HG03139 (cell line): Measurements from ENCODE around the gene JARID2.

Experiments
- ATAC-seq: cut with Tn5 transposase; IDR thresholded peaks from one replicate; pipeline ENCODE4 v1.9.1; 2021; ENCODE audit not compliant: unreplicated experiment

Gene JARID2

DNA sequence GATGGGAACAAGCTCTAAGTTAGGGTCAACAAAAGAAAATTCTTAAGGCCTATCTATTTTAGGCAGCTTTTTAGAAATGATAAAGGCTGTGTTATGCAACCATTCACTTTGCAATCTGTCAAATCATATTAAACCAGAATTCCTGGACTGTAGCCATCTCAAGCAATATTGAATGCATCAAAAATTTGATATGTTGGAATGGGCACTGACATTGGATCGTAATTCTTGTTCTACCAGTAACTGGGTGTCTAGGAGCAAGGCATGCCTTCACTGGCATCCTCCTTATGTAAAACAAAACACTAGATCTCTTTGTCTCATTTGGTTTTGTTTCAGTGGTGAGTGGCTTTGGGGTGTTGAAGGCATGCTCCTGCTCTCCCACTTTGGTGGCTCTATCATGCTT lies 145.6 kb downstream of the JARID2 start:
- ATAC-seq, result no peak

DNA sequence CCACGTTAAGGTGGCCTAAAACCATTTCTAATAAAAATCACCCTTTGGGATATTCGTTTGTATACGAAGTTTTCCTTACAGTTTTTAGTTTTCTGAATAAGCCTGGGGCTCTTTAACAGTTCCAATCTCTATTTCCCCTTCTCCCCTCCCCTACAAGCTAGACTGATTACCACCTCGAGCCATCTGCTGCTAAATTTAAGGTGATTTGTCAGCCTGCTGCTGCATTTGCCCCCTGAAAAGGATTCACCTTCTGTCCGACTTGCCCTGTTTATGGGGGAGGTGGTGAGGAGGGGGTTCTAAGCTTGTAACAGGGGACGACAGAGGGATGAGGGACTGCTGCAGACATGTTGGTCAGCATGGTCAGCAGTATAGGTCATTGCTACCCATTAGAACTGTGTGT lies 146.3 kb downstream of the JARID2 start:
- ATAC-seq, result no peak

DNA sequence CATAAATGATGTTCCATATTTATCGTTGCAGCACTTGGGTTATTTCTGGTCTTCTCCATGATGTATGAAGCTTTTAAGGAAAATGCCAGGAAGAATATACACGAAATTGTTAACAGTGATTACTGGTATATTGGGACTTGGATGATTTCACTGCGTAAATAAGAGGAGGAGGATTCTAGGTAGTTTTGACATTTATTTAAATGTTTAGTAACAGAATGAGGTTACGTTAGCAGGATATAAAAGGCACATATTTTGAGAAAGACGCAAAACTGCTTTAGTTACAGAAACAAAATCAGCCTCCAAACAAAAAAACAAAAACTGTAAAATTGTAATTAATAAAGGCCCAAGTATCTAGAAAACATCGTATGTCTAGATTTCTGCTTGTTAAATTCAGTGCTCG lies 147.7 kb downstream of the JARID2 start:
- no peak for ATAC-seq

DNA sequence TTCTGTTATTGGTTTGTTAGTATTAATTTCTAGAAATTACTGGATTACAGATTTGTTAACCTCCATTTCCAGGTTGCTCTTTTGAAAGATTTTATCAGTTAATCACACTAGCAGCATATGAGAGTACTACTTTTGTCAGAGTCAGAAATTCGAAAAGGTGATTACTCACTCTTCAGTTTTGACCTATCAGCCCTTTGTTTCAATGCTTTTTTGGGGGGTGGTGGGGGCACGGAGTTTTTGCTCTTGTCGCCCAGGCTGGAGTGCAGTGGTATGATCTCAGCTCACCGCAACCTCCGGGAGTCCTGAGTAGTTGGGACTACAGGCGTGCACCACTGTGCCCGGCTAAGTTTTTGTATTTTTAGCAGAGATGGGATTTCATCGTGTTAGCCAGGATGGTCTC lies 149.2 kb downstream of the JARID2 start:
- no peak for ATAC-seq

DNA sequence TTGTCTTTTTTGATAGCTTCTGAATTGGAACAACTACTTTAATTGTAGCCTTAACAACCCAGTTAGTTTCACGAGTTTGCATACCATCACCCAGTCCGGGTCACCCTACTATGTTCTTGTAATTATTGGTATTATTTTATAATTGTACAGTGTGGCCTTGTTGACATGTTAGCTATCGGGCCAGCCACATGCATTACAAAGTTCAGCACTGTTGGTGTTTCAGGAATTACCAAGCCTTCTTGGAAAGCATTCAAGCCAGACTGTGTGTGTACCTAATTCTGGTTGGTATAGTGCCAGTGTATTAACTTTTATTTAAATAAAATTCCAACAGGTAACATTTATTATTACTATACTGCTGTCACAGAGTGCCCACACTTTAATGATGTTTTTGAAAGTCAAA lies 150.9 kb downstream of the JARID2 start:
- ATAC-seq, result no peak

DNA sequence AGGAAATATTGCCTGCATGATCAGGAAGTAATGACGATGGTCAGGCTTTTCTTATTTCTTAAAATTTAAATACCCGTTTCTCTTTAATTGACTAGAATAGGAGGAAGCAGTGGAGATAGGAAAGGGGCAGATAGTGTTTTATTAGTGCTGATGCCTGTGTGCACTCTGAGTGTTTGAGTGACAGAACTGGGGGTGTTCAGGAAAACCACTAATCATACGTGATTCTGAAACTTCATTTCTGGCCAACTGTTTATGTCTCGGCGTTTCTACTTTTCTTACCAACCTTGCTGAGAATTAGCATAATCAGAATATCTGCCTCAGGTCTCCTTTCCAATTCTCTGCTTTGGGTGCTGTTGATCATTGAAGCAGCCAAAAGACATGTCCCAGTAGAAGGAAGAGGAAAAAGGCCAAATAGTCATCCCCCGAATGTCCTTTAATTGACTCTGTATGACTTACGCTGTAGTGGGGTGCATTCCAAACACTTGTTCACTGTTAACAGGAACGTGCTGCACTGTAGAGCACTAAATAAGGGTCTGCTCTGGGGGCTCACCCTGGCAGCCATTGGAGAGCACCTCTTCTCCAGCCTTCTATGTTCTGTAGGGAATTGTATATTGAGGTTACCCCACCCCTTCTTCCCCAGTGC lies 152.9 kb downstream of the JARID2 start:
- no peak for ATAC-seq

DNA sequence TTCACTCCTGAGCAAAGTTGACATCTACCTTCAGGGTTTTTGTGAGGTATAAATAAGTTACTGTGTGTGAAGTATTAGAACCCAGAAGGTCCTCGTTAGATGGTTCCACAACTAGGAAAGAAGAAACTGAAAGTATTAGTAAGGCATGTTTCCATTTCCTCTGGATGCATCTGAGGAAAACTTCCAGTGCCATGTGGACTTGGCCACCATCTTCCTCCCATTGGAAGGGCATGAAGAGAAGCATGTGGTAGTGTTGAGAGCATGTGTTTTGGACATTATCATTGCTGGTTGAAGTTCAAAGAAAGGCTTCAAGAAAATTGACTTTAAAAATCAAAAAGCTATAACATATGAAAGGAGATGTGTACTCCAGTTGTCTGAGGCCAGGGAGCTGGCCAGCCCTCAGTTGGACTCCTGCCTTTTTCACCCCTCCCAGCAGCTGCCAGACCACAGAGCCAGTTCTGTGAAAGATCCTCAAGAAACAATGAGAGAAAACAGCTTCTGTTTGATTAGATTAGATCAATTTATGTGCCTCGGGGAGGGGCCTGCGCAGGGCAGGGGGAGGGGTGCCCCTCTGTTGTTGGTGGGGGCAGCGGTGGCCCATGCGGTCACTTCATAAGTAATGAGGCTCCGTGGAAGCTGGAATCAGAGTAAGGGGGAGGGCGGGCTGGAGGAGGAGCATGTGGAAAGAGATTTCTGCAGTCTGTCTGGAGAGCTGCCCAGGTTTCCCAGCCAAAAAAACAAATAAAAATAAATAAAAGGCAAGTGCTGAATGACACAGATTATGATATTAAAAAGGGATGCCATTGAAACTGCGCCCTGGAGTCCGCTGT lies 154.0 kb downstream of the JARID2 start:
- no peak for ATAC-seq

DNA sequence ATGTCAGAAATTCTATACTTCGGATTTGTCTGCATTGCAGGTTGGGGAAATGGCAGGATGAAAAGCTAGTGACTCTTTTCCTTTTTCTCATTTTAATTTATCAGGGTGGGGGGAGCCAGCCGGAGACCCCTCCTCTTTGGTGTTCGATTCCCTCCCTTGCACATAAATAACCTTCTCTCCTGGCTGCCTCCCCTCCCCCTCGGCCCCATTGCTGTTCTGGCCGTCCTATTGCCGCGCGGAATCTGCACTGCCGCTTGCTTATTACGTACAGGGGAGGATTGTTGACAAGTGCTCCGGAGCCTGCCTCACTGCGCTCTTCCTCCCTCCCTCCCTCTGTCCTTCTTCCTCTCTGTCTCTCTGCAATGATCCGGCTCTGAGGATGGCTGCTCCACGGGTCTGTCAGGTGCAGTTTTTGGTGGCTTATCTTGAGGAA lies 154.7 kb downstream of the JARID2 start:
- ATAC-seq, result no peak

DNA sequence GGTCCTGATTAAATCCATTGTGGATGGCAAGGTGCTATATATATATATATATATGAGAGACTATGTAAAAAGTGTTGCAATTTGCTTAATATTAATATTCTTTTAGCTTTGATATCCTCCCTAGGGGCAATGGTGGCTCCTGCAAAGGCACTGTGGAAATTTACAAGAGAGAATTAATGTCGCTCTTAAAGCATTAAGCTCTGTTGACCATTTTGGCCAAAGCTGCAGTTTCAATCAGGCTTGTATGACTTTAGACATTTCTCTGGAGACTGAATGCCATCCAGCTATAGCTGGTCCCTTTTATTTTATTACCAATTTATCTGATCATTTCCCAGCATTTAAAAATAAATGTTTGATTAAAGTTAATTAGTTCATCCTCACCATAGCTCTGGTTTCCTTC lies 155.3 kb downstream of the JARID2 start:
- no peak for ATAC-seq

DNA sequence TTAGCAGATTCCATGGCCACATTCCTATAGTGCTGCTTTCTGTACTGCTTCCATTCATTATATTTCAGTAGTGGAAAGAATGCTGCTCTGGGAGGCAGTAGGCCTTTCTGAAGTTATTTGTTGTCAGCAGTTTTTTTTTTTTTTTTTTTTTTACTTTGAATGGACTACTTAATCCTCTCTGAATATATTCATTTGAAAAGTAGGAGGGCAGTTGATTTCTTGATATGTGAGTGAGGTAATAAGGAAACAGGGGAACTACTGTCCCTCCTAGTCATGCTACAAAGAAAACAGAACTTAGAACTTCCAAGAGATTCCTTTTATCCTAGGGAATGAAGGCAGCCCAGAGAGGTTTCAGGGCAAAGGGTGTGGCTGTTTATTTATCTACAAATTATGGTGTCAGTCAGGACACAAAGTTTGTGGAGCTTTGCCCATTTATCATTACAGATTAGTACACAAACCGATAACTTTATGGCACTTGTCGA lies 155.9 kb downstream of the JARID2 start:
- ATAC-seq, result no peak

DNA sequence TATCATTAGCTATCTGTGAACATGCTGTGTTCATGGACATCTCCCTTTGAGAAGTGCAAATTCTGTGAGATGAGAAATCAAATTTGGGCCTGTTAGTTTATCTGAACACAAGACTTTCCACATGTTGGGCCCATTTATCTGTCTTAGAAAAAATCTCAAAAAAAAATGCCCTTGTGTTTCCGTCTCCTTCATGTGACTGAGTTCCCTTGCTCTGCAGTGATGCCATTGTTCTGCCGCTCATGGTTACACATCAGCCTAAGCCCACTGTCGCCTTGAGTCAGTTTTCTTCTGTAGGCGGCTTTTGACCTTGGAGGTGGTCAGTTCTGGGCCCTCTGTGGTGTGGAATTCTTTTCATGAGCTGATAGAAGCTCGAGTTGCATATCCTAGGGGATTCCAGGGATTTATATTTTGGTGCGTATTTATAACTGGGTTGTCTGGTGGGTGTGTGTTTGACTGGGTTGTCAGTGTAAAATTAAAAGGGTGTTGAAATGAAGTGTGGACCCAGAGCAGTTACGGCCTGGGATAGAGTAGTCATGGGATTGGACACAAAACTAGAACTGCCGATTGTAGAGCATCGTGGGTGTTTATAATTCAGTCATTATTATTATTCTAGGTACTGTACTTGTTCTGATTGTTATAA lies 156.7 kb downstream of the JARID2 start:
- no peak for ATAC-seq

DNA sequence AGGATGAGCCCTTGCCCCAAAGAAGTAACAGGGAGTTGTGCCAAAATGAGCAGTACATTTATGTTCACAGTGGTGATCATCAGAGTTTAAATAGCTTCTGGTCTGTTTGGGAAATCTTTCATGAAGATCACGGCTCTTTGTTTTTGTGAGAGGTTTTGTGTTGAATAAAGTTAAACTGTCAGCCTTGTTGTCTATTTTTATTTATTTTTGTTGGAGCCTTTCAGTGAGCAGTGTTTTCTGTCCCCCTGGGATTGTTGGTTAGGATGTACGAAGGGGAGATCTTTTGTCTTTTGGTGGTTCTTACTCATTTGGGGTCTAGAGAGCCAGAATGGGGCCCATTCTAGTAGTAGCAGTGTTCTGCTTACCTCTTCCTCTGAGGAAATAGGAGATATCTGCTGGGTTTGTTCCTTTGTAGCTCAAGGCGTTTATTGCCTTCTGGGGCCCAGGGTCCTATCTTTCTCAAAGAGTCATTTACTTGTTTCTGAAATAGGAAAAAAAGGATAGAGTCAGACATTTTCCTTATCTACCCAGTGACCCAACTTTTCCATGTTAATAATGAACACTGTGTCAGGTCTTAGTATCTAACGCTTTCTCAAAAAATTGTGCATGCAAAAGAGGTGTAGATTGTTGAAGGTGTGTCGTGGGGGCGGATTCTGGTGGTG lies 157.4 kb downstream of the JARID2 start:
- no peak for ATAC-seq

DNA sequence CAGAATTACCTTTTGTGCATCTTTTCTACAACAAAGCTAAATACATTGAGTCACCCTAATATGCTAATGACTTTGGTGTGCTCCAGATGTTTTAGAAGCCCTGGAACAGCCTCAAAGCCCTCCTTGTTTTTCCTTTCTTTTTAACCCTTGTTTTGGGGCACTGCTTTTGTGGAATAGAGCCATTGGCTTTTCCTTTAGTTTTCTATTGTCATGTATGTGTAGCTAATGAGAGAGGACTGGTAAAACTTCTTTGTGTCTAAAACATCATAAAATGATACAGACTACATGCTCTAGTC lies 158.8 kb downstream of the JARID2 start:
- ATAC-seq, result no peak

DNA sequence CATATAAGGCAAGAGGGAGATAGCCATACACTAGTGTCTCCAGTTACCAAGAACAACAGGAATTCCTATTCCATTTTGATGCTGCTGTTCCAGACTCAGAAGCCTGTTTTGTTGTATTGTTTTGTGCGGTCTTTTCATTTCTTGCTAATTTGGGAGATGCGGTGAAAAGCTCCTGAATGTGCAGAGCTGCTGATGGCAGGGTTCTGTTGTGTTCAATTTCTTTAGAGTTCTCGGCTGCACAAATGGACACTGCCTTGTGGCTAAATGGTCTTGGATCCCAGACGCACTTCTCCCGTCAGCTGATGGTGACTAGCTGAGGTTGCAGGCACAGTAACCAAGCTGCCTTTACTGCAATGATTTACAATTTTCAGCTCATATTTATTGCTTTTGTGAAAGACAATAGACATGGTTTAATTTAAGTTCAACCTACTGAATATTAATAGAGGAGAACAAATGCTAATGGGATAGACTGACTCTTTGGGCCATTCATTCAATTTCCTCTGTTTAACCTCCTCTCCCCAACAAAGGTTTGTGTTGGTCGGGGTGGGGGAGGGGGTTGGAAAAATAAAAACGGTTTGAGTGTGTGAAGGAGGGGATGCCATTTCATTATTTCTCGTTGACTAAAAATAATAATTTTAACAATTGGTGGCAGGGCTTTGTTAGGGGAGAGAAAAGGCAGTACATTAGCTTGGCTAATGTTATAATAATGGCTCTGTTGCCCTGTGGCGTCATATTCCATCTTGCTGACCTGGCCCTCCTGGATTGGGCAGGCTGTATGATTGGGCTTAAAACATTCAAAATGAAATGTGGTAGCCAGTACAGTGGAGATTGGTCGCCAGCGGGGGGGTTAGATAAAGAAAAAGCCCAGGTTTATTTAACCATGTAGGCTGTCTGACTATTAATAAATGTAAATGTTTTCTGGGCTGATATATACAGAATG lies 159.5 kb downstream of the JARID2 start:
- ATAC-seq, result no peak

DNA sequence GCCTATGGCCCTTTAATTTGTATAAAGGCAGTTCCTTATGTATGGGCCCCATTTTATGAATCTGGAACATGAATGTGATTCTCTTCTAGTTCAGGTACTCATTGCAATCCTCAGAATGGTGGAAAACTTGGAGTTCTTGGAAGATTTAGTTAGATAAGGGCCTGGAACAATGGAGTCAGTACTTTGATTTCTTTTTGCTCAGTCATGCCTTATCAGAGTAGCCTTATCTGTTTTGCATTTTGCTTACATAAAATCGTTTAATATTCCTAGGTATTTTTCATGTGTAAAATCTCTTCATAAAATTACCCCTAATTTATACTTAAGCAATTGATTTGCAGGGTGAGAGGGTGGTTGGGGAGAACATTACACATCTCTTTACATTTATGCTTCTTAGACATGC lies 160.6 kb downstream of the JARID2 start:
- ATAC-seq, result no peak

DNA sequence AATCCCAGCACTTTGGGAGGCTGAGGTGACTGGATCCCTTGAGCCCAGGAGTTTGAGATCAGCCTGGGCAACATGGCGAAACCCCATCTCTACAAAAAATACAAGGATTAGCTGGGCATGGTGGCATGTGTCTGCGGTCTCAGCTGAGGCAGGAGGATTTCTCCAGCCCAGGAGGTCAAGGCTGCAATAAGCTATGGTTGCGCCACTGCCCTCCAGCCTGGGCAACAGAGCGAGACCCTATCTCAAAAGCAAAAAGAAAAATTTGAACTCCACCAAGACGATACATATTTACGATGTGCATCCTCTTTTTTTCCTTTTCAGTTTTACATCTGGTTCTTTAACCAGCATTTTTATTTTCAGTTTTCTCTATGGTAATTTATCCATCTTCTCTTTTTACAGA lies 162.1 kb downstream of the JARID2 start:
- ATAC-seq, result no peak

DNA sequence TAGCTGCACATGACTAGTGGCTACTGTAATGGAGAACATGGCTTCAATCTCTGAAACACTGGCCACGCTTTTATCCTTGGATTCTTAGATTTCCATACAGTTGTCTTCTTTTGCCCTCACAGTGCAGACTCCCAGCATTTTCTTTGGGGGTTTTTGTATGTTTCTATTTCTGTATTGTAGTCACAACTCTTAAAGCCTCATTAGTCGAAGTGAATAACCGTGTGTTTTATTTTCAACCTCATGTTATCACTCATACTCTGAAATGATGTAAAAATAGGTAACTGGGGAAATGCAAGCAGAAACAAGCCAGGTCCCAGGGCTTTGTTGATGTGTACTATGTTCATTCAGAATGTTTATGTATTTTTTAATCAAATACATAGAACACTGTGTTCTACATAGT lies 162.9 kb downstream of the JARID2 start:
- no peak for ATAC-seq

DNA sequence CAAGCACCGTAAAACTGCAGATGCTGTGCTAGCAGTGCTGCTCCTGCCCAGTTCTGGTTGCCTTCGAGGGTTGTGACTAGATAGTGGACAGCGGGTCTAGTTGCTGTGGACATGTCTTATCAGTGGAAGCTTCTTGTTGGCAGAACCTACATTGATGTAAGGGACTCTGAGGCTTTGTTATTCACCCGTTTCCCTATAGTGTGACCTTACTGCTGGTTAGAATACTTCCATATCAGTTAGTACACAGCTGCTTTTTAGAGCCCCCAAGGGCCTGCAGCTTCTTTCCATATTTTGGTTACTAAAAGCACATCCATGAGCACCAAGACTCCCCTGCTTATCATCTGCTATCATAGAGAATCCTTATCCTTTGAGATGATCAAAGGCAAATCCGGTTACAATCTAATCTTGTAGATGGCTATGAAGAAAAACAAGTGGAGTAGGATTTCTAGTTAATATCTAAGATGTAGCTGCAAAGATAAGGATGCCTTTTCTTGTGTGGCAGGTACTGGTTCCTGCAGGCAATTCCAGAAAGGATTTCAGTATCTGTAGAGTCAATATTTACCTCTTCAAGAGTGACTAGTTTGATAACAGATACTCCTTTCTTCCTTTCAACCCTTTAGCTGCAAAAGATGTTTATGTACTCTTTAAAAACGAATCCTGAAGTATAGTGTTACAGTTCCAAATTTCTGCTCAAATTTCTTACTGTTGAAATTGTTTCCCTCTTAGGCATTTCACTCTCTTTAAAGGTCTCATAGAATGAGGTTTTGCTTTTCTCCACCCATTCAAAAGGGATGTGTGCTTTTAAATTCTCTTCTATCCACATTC lies 163.6 kb downstream of the JARID2 start:
- ATAC-seq, result no peak

DNA sequence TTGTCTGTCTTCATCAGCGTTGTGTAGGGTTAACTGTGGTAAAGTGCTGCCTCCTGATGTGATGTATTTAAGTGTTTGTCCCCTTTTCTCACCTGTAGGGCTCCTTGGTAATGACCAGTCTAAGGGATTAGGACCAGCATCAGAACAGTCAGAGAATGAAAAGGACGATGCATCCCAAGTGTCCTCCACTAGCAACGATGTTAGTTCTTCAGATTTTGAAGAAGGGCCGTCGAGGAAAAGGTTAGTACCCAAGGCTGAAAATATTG lies 164.2 kb downstream of the JARID2 start:
- ATAC-seq, result no peak

DNA sequence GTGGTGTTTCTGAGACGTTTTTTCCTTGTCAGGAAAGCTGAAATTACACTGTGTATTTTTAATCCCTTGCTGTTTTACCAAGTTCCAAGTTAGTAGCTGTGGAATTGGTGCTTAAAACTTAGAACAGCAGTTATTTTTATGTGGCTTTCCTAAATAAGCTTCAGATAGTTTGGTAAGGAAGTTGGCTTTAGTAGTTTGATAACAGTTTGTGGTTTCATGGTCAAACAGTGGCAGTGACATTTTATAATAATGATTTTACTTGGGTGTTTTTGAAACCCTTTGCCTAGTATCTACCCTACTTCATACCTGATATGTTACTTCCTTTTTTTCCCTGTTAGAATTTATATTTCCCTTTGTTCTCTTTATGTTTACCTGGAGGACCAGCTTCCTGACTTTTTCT lies 164.9 kb downstream of the JARID2 start:
- no peak for ATAC-seq
